ENCODE measurements around the gene KLHL35. TPM values are rescaled to one million over a fixed set of nuclear protein-coding genes. Genes with fewer than 3 reads are reported as not detected.

The KLHL35 gene
- total RNA-seq, 1 experiment from 2014 or later, result not detected

GRCh38 chr11:75442161-75442885 lies 9.3 kb upstream of the KLHL35 start:
- no peak for DNase-seq (ENCODE audit: low spot score)

GRCh38 chr11:75441804-75442132 lies 8.8 kb upstream of the KLHL35 start:
- DNase-seq (ENCODE audit: low spot score), result no peak

- DNase-seq (ENCODE audit: low spot score), result no peak
These were observed 8.2 kb upstream of the KLHL35 start for GRCh38 chr11:75440960-75441803.

- DNase-seq (ENCODE audit: low spot score), result no peak
These were observed 6.6 kb upstream of the KLHL35 start for GRCh38 chr11:75439495-75440120.

GRCh38 chr11:75439026-75439425 lies 6.0 kb upstream of the KLHL35 start:
- DNase-seq (ENCODE audit: low spot score), result no peak

- peak; percentile 49 for DNase-seq (ENCODE audit: low spot score)
These were observed 5.1 kb upstream of the KLHL35 start for GRCh38 chr11:75437966-75438659.

GRCh38 chr11:75436806-75437205 lies 3.8 kb upstream of the KLHL35 start:
- DNase-seq (ENCODE audit: low spot score), result no peak

- no peak for DNase-seq (ENCODE audit: low spot score)
These were observed 2.5 kb upstream of the KLHL35 start for GRCh38 chr11:75435571-75435925.

- DNase-seq (ENCODE audit: low spot score), result no peak
These were observed 2.0 kb upstream of the KLHL35 start for GRCh38 chr11:75434886-75435570.

GRCh38 chr11:75434051-75434450 lies 1.0 kb upstream of the KLHL35 start:
- no peak for DNase-seq (ENCODE audit: low spot score)

GRCh38 chr11:75433443-75433842 lies 440 bp upstream of the KLHL35 start:
- DNase-seq (ENCODE audit: low spot score), result no peak

GRCh38 chr11:75431533-75432525 lies 1.2 kb downstream of the KLHL35 start:
- DNase-seq (ENCODE audit: low spot score), result no peak

- DNase-seq (ENCODE audit: low spot score), result no peak
These were observed 2.1 kb downstream of the KLHL35 start for GRCh38 chr11:75430714-75431532.

- DNase-seq (ENCODE audit: low spot score), result no peak
These were observed 2.9 kb downstream of the KLHL35 start for GRCh38 chr11:75429902-75430713.

- no peak for DNase-seq (ENCODE audit: low spot score)
These were observed 3.4 kb downstream of the KLHL35 start for GRCh38 chr11:75429641-75429901.

GRCh38 chr11:75428989-75429640 lies 3.9 kb downstream of the KLHL35 start:
- no peak for DNase-seq (ENCODE audit: low spot score)

GRCh38 chr11:75428281-75428724 lies 4.7 kb downstream of the KLHL35 start:
- DNase-seq (ENCODE audit: low spot score), result peak; percentile 94

- DNase-seq (ENCODE audit: low spot score), result no peak
These were observed 5.8 kb downstream of the KLHL35 start for GRCh38 chr11:75427181-75427580.
